GM18909 (cell line): ENCODE data around the gene ARMC6.
"Not testable (repeated sequence)": the region's sequence is repeated elsewhere in the genome, so short reads cannot be mapped to it uniquely, and the experiment has no call there.

Experiments used
- ATAC-seq: cut with Tn5 transposase; IDR thresholded peaks from one replicate; pipeline ENCODE4 v1.9.1; 2021; ENCODE audit warnings: mild to moderate bottlenecking; ENCODE audit not compliant: unreplicated experiment, poor library complexity

ARMC6 gene

GRCh38 chr19:19068659-19069654 lies 35.6 kb downstream of the ARMC6 start:
- no peak for ATAC-seq

GRCh38 chr19:19071897-19072296 lies 38.5 kb downstream of the ARMC6 start:
- ATAC-seq = no peak

GRCh38 chr19:19074196-19074882 lies 40.9 kb downstream of the ARMC6 start:
- ATAC-seq = no peak

- no peak for ATAC-seq
These were observed 41.7 kb downstream of the ARMC6 start for GRCh38 chr19:19075126-19075525.

- no peak for ATAC-seq
These were observed 43.1 kb downstream of the ARMC6 start for GRCh38 chr19:19076476-19076875.

GRCh38 chr19:19077103-19077502 lies 43.7 kb downstream of the ARMC6 start:
- ATAC-seq = no peak

GRCh38 chr19:19078801-19079200 lies 45.4 kb downstream of the ARMC6 start:
- no peak for ATAC-seq

- ATAC-seq = no peak
These were observed 46.2 kb downstream of the ARMC6 start for GRCh38 chr19:19079571-19079970.

GRCh38 chr19:19081642-19082151 lies 48.3 kb downstream of the ARMC6 start:
- no peak for ATAC-seq

GRCh38 chr19:19083413-19084178 lies 50.2 kb downstream of the ARMC6 start:
- no peak for ATAC-seq

GRCh38 chr19:19087676-19088075 lies 54.3 kb downstream of the ARMC6 start:
- ATAC-seq = no peak

- ATAC-seq = no peak
These were observed 61.1 kb downstream of the ARMC6 start for GRCh38 chr19:19094513-19094912.

- ATAC-seq = no peak
These were observed 62.3 kb downstream of the ARMC6 start for GRCh38 chr19:19095691-19096090.

GRCh38 chr19:19096641-19097627 lies 63.5 kb downstream of the ARMC6 start:
- ATAC-seq = no peak

GRCh38 chr19:19098084-19098702 lies 64.8 kb downstream of the ARMC6 start:
- ATAC-seq = no peak

GRCh38 chr19:19098703-19099632 lies 65.6 kb downstream of the ARMC6 start:
- ATAC-seq = no peak

GRCh38 chr19:19101540-19101939 lies 68.1 kb downstream of the ARMC6 start:
- ATAC-seq = no peak

GRCh38 chr19:19102566-19102965 lies 69.2 kb downstream of the ARMC6 start:
- not testable (repeated sequence) for ATAC-seq
